CD4-positive, alpha-beta T cell (primary cell): ENCODE measurements around the gene SLC13A4. TPM values are rescaled to one million over a fixed set of nuclear protein-coding genes. Genes with fewer than 3 reads are reported as not detected.

Source experiments
- ATAC-seq: fragments of 200-7000 bp; cut with Tn5 transposase; one replicate; pipeline ENCODE4 v1.10.0; 2022; ENCODE audit warnings: mild to moderate bottlenecking; ENCODE audit not compliant: poor library complexity
- CTCF ChIA-PET: fragments of 350-600 bp; sonication (Branson Sonifier 250); formaldehyde crosslinking; loops from one replicate; lab custom pipeline; 2021; ENCODE audit warnings: antibody characterized with exemption, inconsistent platforms; lab: Charles Lee
- POLR2A ChIA-PET: fragments of 350-600 bp; sonication (Branson Sonifier 250); formaldehyde crosslinking; loops from one replicate; lab custom pipeline; 2021; ENCODE audit warnings: antibody characterized with exemption, inconsistent platforms; lab: Charles Lee
- DNase-seq, 14 experiments: peaks; one replicate each; pipeline ENCODE4 v3.0.0-alpha.2; 2013 to 2020; ENCODE audit warnings: mixed read lengths in 2 of 14
- H3K27ac ChIP-seq, 2 donors: one replicate each; pipeline versions ENCODE4 v1.5.1 to v1.7.0; 2013; ENCODE audit warnings: low read length in 2 of 2, low read depth in 1 of 2, mild to moderate bottlenecking in 1 of 2
- H3K27me3 ChIP-seq, 2 experiments: 1 replicate in 1 of 2; 2 replicates in 1 of 2; pipeline versions ENCODE4 v1.6.1 to v1.7.0; 2013; ENCODE audit warnings: low read length in 2 of 2, control low read depth in 1 of 2, mild to moderate bottlenecking in 1 of 2, moderate library complexity in 1 of 2; ENCODE audit not compliant: insufficient read depth in 2 of 2, control insufficient read depth in 1 of 2
- H3K36me3 ChIP-seq: one replicate; pipeline ENCODE4 v1.6.1; 2013; ENCODE audit warnings: low read length, control low read depth; ENCODE audit not compliant: insufficient read depth
- H3K4me1 ChIP-seq: one replicate; pipeline ENCODE4 v1.6.1; 2013; ENCODE audit warnings: low read length, control low read depth; ENCODE audit not compliant: insufficient read depth
- H3K4me3 ChIP-seq: one replicate; pipeline ENCODE4 v1.5.1; 2013; ENCODE audit warnings: mild to moderate bottlenecking, low read length, moderate library complexity
- H3K9me3 ChIP-seq, 2 experiments: 1 replicate in 1 of 2; 2 replicates in 1 of 2; pipeline versions ENCODE4 v1.6.1 to v1.7.0; 2013; ENCODE audit warnings: low read length in 2 of 2, mild to moderate bottlenecking in 2 of 2, control low read depth in 1 of 2, moderate library complexity in 1 of 2; ENCODE audit not compliant: control insufficient read depth in 1 of 2, insufficient read depth in 1 of 2
- H3K27ac Mint-ChIP-seq: one replicate; pipeline ENCODE4 v1.8.0; 2020; ENCODE audit warnings: mixed read lengths
- H3K27me3 Mint-ChIP-seq: one replicate; pipeline ENCODE4 v1.8.0; 2021; ENCODE audit warnings: mixed read lengths
- H3K36me3 Mint-ChIP-seq: one replicate; pipeline ENCODE4 v1.8.0; 2021; ENCODE audit warnings: low read depth, mixed read lengths
- H3K4me1 Mint-ChIP-seq: one replicate; pipeline ENCODE4 v1.8.0; 2021; ENCODE audit warnings: low read depth, mixed read lengths
- H3K4me3 Mint-ChIP-seq: one replicate; pipeline ENCODE4 v1.8.0; 2020; ENCODE audit warnings: mild to moderate bottlenecking, mixed read lengths
- H3K9me3 Mint-ChIP-seq: one replicate; pipeline ENCODE4 v1.8.0; 2020; ENCODE audit warnings: mixed read lengths
- CTCF ChIP-seq: fragments of 200-600 bp; IDR thresholded peaks from one replicate; pipeline ENCODE4 v1.8.0; 2022; ENCODE audit warnings: antibody characterized with exemption, mild to moderate bottlenecking
- intact Hi-C, 2 experiments: fragments of 100-400 bp; cut with DNase I in 1 of 2; cut with micrococcal nuclease in 1 of 2; formaldehyde crosslinking; loops; one replicate each; pipeline versions ENCODE4 v1.15.1 to v1.9.0; 2023 to 2025; cut with DNase I, micrococcal nuclease
- total RNA-seq, 174 experiments: library from RNA in 2 of 174; stranded (reverse) in 2 of 174; gene quantifications; one replicate each; pipeline ENCODE4 v1.2.3 and lab custom pipeline; 2021 to 2026

Gene SLC13A4
- total RNA-seq, 2 experiments from 2014 or later, result not detected

GRCh38 chr7:135753616-135754413 lies 25.8 kb upstream of the SLC13A4 start:
- no peak for TF ChIP-seq CTCF
- H3K4me3 Mint-ChIP-seq, result no peak overlapping the region

GRCh38 chr7:135748770-135749169 lies 20.8 kb upstream of the SLC13A4 start, which contains the start of gene FAM180A:
TSS of gene FAM180A (minus strand) at chr7:135748813. CDS start at chr7:135748580, 233 bp downstream.
- ATAC-seq, result no peak
- no peaks in the 10 kb centered on the region for H3K36me3 Mint-ChIP-seq
- intact Hi-C loops, result no loop called here

More at GRCh38 chr7:135753616-135754413, 25.8 kb upstream of the SLC13A4 start:
- no peak overlapping the region for H3K27ac Mint-ChIP-seq
- POLR2A ChIA-PET, result no interaction called here
- CTCF ChIA-PET, result no interaction called here
- no peaks in the 10 kb centered on the region for H3K9me3 ChIP-seq
- H3K36me3 ChIP-seq, result no peaks in the 10 kb centered on the region
- H3K27me3 Mint-ChIP-seq, result peaks cover 52% of the 10 kb centered on the region
- no peaks in the 10 kb centered on the region for H3K4me1 Mint-ChIP-seq
- H3K9me3 Mint-ChIP-seq, result no peaks in the 10 kb centered on the region
- H3K27ac ChIP-seq, result no peak overlapping the region
- ATAC-seq, result no peak
- no peak overlapping the region for H3K4me3 ChIP-seq
- no peaks in the 10 kb centered on the region for H3K4me1 ChIP-seq
- intact Hi-C loops, result no loop called here
- H3K27me3 ChIP-seq, result peaks cover 4 to 10% of the 10 kb centered on the region in 2 experiments
- H3K36me3 Mint-ChIP-seq, result no peaks in the 10 kb centered on the region
- DNase-seq, result no peak

GRCh38 chr7:135747366-135747765 lies 19.4 kb upstream of the SLC13A4 start:
- ChIA-PET CTCF (no interaction called here), POLR2A (no interaction called here)
- Mint-ChIP-seq H3K9me3 (no peaks in the 10 kb centered on the region), H3K27me3 (peaks cover 19% of the 10 kb centered on the region), H3K4me3 (no peak overlapping the region), H3K4me1 (no peaks in the 10 kb centered on the region), H3K27ac (no peak overlapping the region), H3K36me3 (no peaks in the 10 kb centered on the region)
- DNase-seq, result no peak
- H3K36me3 ChIP-seq, result no peaks in the 10 kb centered on the region
- intact Hi-C loops, result no loop called here
- no peak for ATAC-seq
- TF ChIP-seq CTCF, result no peak
- no peak overlapping the region for H3K4me3 ChIP-seq
- H3K27ac ChIP-seq, result no peak overlapping the region
- H3K4me1 ChIP-seq, result no peaks in the 10 kb centered on the region
- no peaks in the 10 kb centered on the region for H3K9me3 ChIP-seq
- H3K27me3 ChIP-seq, result peaks cover 0 to 4% of the 10 kb centered on the region in 2 experiments

More at GRCh38 chr7:135748770-135749169, 20.8 kb upstream of the SLC13A4 start, which contains the start of gene FAM180A:
- no peak within 1 kb of the TSS for H3K27ac ChIP-seq
- CTCF ChIA-PET, result no interaction called here
- no peak within 1 kb of the TSS for H3K27ac Mint-ChIP-seq
- H3K9me3 Mint-ChIP-seq, result no peaks in the 10 kb centered on the region
- no peak for DNase-seq
- POLR2A ChIA-PET, result no interaction called here
- H3K27me3 ChIP-seq, result peaks cover 0 to 4% of the 10 kb centered on the region in 2 experiments
- no peaks in the 10 kb centered on the region for H3K4me1 ChIP-seq
- H3K4me3 ChIP-seq, result no peak within 1 kb of the TSS
- no peak for TF ChIP-seq CTCF
- H3K9me3 ChIP-seq, result no peaks in the 10 kb centered on the region
- H3K4me1 Mint-ChIP-seq, result no peaks in the 10 kb centered on the region
- no peak within 1 kb of the TSS for H3K4me3 Mint-ChIP-seq
- no peaks in the 10 kb centered on the region for H3K36me3 ChIP-seq
- H3K27me3 Mint-ChIP-seq, result peaks cover 22% of the 10 kb centered on the region
